ENCODE data around the gene CTDSP2.

- TF ChIP-seq POLR2AphosphoS5 (IDR thresholded peaks at IDR 0.05; ENCODE audit: low read depth, low read length) (no peak), POLR2A (IDR thresholded peaks at IDR 0.05; ENCODE audit: low read depth, low read length) (no peak), TAF1 (IDR thresholded peaks at IDR 0.05; ENCODE audit: borderline replicate concordance, low read depth, low read length) (no peak)
Observed at GRCh38 chr12:57770734-57771133, 75.8 kb downstream of the CTDSP2 start.
